Measurements from ENCODE around the gene MGAT4D.
"Not testable (repeated sequence)": the region's sequence is repeated elsewhere in the genome, so short reads cannot be mapped to it uniquely, and the experiment has no call there.

MGAT4D gene

GRCh38 chr4:140427919-140428471 is 70.1 kb downstream of the MGAT4D start:
- FAIRE-seq = peak; percentile 86

- FAIRE-seq = no peak
These were observed 70.8 kb downstream of the MGAT4D start, which contains the start of gene CLGN for GRCh38 chr4:140427106-140427918. Gene CLGN (minus strand): TSS chr4:140427648. CDS start chr4:140413078, 14,570 bp downstream.

DNA sequence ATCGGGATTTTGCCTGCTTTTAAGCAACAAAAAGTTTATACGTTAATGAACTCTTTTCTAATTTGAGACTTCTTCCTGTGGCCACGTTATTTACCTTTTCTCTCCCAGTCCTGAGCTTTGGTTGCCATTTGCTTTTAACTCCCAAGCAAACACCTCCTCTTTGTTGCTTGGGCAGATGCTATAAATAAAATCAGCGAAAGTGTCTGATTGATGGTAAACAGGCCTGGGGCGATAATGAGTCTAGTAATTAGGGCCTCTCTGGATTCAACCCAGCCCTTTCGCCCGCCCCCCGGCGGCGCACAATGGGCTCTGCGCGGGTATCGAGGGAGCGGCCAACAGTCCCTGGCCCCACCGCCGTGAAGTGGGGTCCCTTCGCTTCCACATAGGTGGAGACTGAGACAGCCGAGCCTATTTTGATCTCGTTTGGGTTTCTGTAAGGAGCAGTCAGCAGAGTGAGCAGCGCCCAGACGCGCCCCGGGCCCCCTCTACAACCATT is 71.4 kb downstream of the MGAT4D start:
- no peak for FAIRE-seq

- FAIRE-seq = peak; percentile 74
These were observed 75.0 kb downstream of the MGAT4D start for GRCh38 chr4:140423106-140423505.

GRCh38 chr4:140413130-140413969 is 84.7 kb downstream of the MGAT4D start:
- not testable (repeated sequence) for FAIRE-seq

- no peak for FAIRE-seq
These were observed 89.1 kb downstream of the MGAT4D start for GRCh38 chr4:140408974-140409373.

- no peak for FAIRE-seq
These were observed 91.8 kb downstream of the MGAT4D start for GRCh38 chr4:140406292-140406691.

DNA sequence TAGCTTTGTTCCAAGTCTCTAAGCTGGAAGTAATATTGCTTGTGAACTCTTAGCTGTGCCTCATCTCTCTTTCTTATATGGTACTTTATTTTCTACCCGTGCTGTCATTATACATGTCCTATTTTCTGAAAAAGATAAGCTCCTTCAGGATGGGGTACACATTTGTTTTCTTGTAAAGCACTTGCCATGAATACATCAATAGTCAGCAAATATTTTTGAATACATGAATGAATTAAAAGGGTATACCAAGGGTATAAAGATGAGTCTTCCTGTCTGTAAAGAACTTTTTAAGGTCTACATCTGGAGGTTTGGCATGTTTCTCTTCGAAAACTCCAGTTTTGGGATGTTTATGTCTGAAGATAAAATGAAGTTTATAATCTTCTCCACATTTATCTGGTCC is 98.0 kb downstream of the MGAT4D start:
- FAIRE-seq = no peak

- no peak for FAIRE-seq
These were observed 102.4 kb downstream of the MGAT4D start for GRCh38 chr4:140395668-140396067.

Data from islet of Langerhans (tissue), 1 donor.